GM19023 (cell line): ENCODE results near the gene IFIT1B.
A peak's percentile ranks its signal among the peaks of the same experiment; 100 is the strongest.
"Not testable (repeated sequence)": the region's sequence is repeated elsewhere in the genome, so short reads cannot be mapped to it uniquely, and the experiment has no call there.

Source experiments
- ATAC-seq: cut with Tn5 transposase; IDR thresholded peaks from one replicate; pipeline ENCODE4 v1.9.1; 2021; ENCODE audit warnings: mild to moderate bottlenecking, moderate library complexity; ENCODE audit not compliant: unreplicated experiment

The IFIT1B gene, protein sequence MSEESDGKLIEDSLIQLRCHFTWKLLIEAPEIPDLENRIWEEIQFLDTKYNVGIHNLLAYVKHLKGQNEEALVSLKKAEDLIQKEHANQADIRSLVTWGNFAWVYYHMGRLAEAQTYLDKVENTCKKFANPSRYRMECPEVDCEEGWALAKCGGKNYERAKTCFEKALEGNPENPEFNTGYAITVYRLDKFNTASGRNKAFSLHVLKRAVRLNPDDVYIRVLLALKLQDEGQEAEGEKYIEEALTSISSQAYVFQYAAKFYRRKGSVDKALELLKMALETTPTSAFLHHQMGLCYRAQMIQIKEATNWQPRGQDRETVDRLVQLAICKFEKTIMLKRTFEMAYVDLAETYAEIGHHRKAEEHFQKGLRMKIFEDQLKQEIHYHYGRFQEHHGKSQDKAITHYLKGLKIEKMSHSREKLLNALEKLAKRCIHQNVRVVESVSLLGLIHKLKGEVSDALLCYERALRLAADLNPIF

DNA sequence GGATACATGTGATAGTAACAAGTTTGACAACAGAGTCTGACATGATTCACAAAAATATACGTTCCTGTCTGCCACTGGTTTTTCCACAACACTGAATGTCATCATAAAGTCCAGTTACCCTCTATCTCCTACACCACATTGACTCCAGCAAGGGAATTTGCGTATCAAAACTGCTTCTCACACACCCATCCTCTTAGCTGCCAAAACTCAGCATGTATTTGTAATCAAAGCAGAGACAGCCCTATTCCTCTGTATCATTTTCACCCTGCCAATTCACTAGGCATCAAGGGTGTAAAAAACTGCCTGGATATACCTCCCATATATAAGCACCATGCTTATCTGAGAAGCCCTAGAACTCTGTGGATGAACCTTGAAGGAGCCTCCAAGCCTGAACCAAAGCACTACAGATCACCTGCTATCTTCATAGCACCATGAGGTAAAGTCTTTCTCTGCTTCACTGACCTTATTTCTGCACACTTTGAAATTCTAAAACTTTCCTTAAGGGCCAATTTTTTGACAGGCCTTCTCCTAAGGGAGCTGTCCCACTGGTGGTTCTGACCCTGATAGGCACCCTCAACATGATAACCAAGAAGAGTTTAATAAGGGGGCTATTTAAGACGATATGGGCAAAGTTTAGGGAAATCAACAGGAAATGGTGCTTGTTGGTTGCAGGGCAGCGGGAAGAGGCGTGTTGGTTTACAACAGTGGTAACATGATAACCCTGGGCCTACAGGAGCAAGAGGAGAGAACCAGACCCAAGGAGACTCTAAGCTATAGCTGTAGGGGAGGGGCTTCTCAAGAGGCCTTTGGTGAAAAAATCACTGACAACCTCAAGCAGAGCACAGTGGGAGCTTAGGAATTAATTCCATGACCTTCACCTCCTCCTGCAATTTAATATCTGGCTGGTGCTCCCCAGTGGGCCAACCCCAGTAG, at the start of gene IFIT1B:
Gene IFIT1B, plus strand, starts transcription at position 352 of the 933 bp plus-strand sequence. Its CDS starts 80 bp downstream, at position 432.
- no peak for ATAC-seq

- ATAC-seq, result no peak
Measured at GRCh38 chr10:89329151-89329550, 48.7 kb upstream of the IFIT1B start.

- not testable (repeated sequence) for ATAC-seq
Measured at GRCh38 chr10:89330014-89330413, 47.8 kb upstream of the IFIT1B start.

- ATAC-seq, result no peak
Measured at GRCh38 chr10:89330537-89331212, 47.2 kb upstream of the IFIT1B start.

DNA sequence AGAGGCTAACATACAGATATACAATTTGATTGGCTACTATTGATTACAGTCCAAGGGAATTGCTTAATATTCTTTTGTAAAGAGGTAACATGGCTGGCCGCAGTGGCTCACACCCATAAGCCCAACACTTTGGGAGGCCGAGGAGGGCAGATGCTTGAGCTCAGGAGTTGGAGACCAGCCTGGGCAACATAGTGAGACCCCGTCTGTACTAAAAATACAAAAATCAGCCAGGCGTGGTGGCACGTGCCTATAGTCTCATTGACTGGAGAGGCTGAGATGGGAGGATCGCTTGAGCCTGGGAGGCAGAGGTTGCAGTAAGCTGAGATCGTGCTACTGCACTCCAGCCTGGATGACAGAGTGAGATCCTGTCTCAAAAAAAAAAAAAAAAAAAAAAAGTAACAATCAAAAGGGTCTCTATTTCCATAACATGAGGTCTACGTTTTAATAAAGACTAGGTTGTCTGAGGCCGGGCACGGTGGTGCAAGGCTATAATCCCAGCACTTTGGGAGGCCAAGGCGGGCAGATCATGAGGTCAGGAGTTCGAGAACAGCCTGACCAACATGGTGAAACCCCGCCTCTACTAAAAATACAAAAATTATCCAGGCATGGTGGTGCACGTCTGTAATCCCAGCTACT, 46.3 kb upstream of the IFIT1B start:
- ATAC-seq, result not testable (repeated sequence)

- ATAC-seq, result peak; percentile 33
Measured at GRCh38 chr10:89332123-89332633, 45.7 kb upstream of the IFIT1B start.

GRCh38 chr10:89335226-89335625, 42.6 kb upstream of the IFIT1B start:
- no peak for ATAC-seq

GRCh38 chr10:89336241-89336640, 41.6 kb upstream of the IFIT1B start:
- ATAC-seq, result no peak

- no peak for ATAC-seq
Measured at GRCh38 chr10:89337484-89337883, 40.4 kb upstream of the IFIT1B start.

- ATAC-seq, result no peak
Measured at GRCh38 chr10:89338713-89339112, 39.1 kb upstream of the IFIT1B start.

DNA sequence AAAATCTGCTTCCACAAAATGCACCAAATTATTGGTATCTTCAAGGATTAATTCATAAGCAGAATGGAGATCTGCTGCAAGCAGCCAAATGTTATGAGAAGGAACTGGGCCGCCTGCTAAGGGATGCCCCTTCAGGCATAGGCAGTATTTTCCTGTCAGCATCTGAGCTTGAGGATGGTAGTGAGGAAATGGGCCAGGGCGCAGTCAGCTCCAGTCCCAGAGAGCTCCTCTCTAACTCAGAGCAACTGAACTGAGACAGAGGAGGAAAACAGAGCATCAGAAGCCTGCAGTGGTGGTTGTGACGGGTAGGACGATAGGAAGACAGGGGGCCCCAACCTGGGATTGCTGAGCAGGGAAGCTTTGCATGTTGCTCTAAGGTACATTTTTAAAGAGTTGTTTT, 38.0 kb upstream of the IFIT1B start:
- ATAC-seq, result no peak

GRCh38 chr10:89341649-89342048, 36.2 kb upstream of the IFIT1B start:
- ATAC-seq, result no peak

- no peak for ATAC-seq
Measured at GRCh38 chr10:89342206-89342958, 35.5 kb upstream of the IFIT1B start.

- no peak for ATAC-seq
Measured at GRCh38 chr10:89343089-89343767, 34.6 kb upstream of the IFIT1B start.

DNA sequence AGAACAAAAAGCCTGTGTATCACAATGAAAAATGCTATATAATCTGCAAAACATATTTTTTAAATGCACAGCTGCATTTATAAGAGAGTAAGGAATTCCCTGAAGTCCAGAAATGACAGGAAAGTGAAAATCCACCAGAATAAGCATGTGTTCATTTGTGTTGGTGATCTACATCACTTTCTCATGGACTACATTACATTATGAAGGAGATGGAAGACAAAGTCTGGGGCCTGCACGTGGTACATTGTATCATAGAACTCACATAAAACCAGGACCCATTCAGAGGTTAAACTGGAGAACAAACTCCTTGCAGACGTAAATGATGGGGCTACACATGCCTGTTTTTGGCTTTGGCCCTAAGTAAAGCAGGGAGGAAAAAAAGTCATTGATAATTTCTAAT, 33.7 kb upstream of the IFIT1B start:
- no peak for ATAC-seq

DNA sequence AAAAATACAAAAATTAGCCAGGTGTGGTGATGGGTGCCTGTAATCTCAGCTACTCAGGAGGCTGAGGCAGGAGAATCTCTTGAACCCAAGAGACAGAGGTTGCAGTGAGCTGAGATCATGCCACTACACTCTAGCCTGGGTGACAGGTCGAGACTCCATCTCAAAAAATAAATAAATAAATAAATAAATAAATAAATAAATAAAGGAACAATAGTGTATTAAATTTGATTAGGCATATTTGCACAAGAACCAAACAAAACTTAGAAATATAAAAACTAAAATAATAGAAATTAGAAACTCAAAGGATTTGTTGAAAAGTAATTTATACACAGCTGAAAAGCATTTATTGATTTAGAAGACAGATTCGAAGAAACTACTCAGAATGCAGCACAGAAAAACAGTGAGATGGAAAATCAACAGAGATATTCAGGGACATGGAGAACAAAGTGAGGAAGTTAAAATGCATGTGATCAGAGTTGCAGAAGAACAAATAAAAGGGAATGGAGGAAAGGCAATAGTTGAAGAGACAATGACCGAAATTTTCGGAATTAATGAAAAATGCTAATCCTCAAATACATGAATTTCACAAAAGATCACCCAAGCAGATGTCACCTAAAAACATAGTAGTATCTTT, 32.4 kb upstream of the IFIT1B start:
- no peak for ATAC-seq

- no peak for ATAC-seq
Measured at GRCh38 chr10:89346405-89347254, 31.2 kb upstream of the IFIT1B start.
